ENCODE measurements around the gene EIF3A. TPM values are rescaled to one million over a fixed set of nuclear protein-coding genes. Genes with fewer than 3 reads are reported as not detected.

The EIF3A gene
- polyA plus RNA-seq, 1 experiment, result 55.7 TPM

DNA sequence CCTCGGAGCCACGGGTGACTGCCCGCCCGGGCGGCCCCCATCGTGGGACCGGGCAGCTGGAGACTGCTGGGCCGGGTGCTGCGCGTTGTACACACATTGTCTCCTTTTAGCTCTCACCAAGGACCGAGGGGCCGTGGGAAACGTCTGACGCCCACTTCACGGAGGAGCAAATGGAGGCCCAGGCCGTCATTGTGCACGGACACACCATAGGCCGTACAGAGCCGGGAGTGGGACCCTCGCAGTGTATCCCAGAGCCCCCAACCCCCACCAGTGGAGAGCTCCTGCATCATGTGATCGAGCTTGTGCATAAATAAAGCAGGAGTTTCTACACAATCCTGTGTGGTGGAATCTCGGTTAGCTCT lies 24.0 kb upstream of the EIF3A start:
- ChIA-PET POLR2A (interaction anchor here (0.8 to 2.1 kb wide), 8 partner anchors 9 to 492 kb away, joined by 3 to 18 read pairs (median 6); partner anchors contain the start of gene TIAL1), CTCF (interaction anchor here (1.0 to 1.2 kb wide), 2 partner anchors 8 to 26 kb away, joined by 3 to 4 read pairs; no protein-coding TSS in a partner anchor)
- Histone ChIP-seq H3K27ac (ENCODE audit: low read depth, low read length) (peak overlapping the region; percentile 39), H3K27me3 (ENCODE audit: control insufficient read depth, insufficient read depth, low read length) (no peaks in the 10 kb centered on the region), H3K4me3 (ENCODE audit: low read depth, low read length) (peak overlapping the region; percentile 82), H3K9me3 (ENCODE audit: control insufficient read depth, insufficient read depth, low read length) (no peaks in the 10 kb centered on the region)
- DNase-seq (ENCODE audit: low read depth, low spot score), result no peak
- TF ChIP-seq, protein P1, sequence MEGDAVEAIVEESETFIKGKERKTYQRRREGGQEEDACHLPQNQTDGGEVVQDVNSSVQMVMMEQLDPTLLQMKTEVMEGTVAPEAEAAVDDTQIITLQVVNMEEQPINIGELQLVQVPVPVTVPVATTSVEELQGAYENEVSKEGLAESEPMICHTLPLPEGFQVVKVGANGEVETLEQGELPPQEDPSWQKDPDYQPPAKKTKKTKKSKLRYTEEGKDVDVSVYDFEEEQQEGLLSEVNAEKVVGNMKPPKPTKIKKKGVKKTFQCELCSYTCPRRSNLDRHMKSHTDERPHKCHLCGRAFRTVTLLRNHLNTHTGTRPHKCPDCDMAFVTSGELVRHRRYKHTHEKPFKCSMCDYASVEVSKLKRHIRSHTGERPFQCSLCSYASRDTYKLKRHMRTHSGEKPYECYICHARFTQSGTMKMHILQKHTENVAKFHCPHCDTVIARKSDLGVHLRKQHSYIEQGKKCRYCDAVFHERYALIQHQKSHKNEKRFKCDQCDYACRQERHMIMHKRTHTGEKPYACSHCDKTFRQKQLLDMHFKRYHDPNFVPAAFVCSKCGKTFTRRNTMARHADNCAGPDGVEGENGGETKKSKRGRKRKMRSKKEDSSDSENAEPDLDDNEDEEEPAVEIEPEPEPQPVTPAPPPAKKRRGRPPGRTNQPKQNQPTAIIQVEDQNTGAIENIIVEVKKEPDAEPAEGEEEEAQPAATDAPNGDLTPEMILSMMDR (IDR thresholded peaks at IDR 0.05; ENCODE audit: low read depth, low read length), result no peak

DNA sequence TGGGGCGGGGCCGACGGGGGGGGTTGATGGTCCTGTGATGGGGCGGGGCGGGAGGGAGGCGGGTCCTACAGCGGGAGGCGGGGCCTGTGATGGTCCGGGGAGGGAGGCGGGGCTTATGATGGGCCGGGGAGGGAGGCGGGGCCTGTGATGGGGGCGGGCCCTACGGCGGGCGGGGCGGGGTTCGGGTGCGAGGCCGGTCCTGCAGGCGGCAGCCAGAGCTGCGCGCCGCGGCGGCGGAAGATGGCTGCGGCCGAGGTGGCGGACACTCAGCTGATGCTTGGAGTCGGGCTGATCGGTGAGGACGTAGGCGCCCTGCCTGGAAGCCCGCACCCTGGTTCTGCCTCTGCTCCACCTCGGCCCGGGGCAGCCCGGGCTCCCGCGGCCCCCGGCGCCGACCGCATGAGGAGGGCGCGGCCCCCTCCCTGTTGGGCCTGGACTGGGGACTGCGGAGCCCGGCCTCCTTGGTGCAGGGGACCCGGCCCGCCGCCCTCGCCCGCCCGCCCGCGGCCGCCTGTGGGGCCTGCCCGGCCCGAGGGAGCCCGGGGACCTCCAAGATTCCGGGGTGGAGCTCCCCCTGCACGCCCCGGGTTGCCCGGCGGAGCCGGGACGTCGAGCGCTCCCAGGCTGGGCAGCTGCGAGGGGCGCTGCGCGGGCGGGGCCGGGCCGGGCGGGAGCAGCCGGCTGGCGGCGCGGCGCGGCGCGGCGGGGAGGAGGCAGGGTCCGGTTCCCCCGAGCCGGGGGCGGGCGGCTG lies 23.5 kb upstream of the EIF3A start, which contains the start of gene DENND10:
Gene DENND10, plus strand, starts transcription at position 211 of the 751 bp plus-strand sequence. Its CDS starts 30 bp downstream, at position 241.
- H3K27me3 ChIP-seq (ENCODE audit: control insufficient read depth, insufficient read depth, low read length), result no peaks in the 10 kb centered on the region
- DNase-seq (ENCODE audit: low read depth, low spot score), result peak; percentile 48
- CTCF ChIA-PET, result interaction anchor here (1.0 to 1.2 kb wide), 2 partner anchors 9 to 26 kb away, joined by 3 to 4 read pairs; no protein-coding TSS in a partner anchor
- POLR2A ChIA-PET, result interaction anchor here (0.7 to 2.1 kb wide), 9 partner anchors 9 to 493 kb away, joined by 3 to 18 read pairs (median 5); partner anchors contain the start of gene TIAL1
- H3K27ac ChIP-seq (ENCODE audit: low read depth, low read length), result peak within 1 kb of the TSS; percentile 39
- TF ChIP-seq, protein P1 (IDR thresholded peaks at IDR 0.05; ENCODE audit: low read depth, low read length), result no peak
- peak within 1 kb of the TSS; percentile 82 for H3K4me3 ChIP-seq (ENCODE audit: low read depth, low read length)
- H3K9me3 ChIP-seq (ENCODE audit: control insufficient read depth, insufficient read depth, low read length), result no peaks in the 10 kb centered on the region

DNA sequence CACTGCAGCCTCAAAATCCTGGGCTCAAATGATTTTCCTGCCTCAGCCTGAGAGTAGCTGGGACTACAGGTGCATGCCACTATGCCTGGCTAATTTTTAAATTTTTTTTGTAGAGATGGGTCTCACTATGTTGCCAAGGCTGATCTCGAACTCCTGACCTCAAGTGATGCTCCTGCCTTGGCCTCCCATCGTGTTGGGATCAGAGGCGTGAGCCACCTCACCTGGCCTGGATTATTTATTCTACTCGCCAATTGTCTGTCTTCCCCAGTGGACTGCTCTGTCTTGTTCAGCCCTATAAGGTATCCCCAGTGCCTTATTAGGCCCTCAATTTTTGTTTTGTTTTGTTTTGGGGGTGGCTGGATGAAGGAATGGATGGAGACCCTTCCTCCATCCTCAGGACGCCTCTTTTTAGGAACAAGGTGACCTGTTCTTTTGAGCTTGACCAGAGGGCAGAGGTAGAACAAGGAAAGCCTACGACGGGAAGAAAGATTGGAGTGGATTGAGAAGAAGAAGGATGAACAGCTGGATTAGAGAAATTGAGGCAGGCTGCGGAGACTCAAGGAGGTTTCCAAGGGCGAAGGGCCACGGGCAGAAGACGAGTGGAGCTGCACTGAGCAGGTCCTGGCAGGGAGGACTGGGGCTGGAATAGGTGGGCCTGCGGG lies 22.8 kb upstream of the EIF3A start:
- H3K4me3 ChIP-seq (ENCODE audit: low read depth, low read length), result peak overlapping the region; percentile 27
- no peak for DNase-seq (ENCODE audit: low read depth, low spot score)
- ChIA-PET CTCF (no interaction called here), POLR2A (interaction anchor here (0.5 to 2.1 kb wide), 6 partner anchors 10 to 87 kb away, joined by 3 to 18 read pairs (median 4); no protein-coding TSS in a partner anchor)
- TF ChIP-seq, protein P1 (IDR thresholded peaks at IDR 0.05; ENCODE audit: low read depth, low read length), result no peak
- H3K27me3 ChIP-seq (ENCODE audit: control insufficient read depth, insufficient read depth, low read length), result no peaks in the 10 kb centered on the region
- no peaks in the 10 kb centered on the region for H3K9me3 ChIP-seq (ENCODE audit: control insufficient read depth, insufficient read depth, low read length)
- H3K27ac ChIP-seq (ENCODE audit: low read depth, low read length), result no peak overlapping the region

DNA sequence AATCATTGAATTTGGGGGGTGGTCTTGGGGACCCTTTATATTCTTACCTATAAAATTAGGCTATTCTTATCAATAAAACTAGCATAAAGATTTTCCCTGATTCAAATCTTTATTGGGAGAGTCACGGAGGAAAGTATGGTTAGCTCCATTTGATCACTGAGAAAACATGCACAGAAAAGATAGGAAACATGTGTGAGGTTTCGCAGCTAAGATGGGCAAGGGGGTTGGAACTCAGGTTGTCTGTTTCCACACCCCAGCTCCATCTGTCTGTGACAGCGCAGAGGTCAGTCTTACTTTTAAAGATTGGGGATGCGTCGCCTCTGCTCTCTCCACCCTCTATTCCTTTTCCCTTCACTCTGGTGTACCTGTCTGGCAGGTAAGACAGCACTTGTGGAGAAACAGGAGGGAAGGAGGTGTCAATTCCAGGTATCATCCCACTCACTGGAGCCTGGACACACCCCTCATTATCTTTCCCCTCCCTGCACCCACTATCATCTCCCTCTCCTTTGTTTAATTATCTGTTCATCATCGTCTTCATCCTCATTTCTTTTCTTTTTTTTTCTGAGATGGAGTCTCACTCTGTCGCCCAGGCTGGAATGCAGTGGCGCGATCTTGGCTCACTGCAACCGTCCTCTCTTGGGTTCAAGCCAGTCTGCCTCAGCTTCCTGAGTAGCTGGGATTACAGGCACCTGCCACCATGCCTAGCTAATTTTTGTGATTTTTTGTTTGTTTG lies 20.9 kb upstream of the EIF3A start:
- Histone ChIP-seq H3K27me3 (ENCODE audit: control insufficient read depth, insufficient read depth, low read length) (no peaks in the 10 kb centered on the region), H3K27ac (ENCODE audit: low read depth, low read length) (no peak overlapping the region), H3K9me3 (ENCODE audit: control insufficient read depth, insufficient read depth, low read length) (no peaks in the 10 kb centered on the region), H3K4me3 (ENCODE audit: low read depth, low read length) (no peak overlapping the region)
- CTCF ChIA-PET, result no interaction called here
- DNase-seq (ENCODE audit: low read depth, low spot score), result no peak
- POLR2A ChIA-PET, result interaction anchor here (0.6 kb wide), 1 partner anchor 19 kb away, joined by 4 read pairs; no protein-coding TSS in a partner anchor
- TF ChIP-seq, protein P1 (IDR thresholded peaks at IDR 0.05; ENCODE audit: low read depth, low read length), result no peak

All from AG04450 (cell line).